HL-60 (cell line): Measurements from ENCODE around the gene RPUSD1.

Experiments used
- DNase-seq, 2 experiments: peaks; one replicate each; pipeline ENCODE4 v3.0.0-alpha.2; 2010 to 2020; ENCODE audit warnings: low read depth in 1 of 2, low spot score in 1 of 2
- H3K27ac ChIP-seq: fragments of 250-450 bp; sonication (Bioruptor Pico); replicated peaks from 2 replicates; pipeline ENCODE4 v1.5.1; 2020; ENCODE audit warnings: mild to moderate bottlenecking, moderate library complexity
- H3K27me3 ChIP-seq: fragments of 250-450 bp; sonication (Bioruptor Pico); 2 replicates; pipeline ENCODE4 v1.5.1; 2021; ENCODE audit warnings: mild to moderate bottlenecking, moderate library complexity; ENCODE audit not compliant: insufficient read depth, poor library complexity, severe bottlenecking
- H3K4me3 ChIP-seq: replicated peaks from 2 replicates; pipeline ENCODE4 v1.5.1; 2011; ENCODE audit warnings: mild to moderate bottlenecking, control low read depth, low read length; ENCODE audit not compliant: insufficient read depth
- CTCF ChIP-seq: IDR thresholded peaks from one replicate; pipeline ENCODE4 v1.5.1; 2011; ENCODE audit warnings: low read length, control low read depth, inconsistent platforms; ENCODE audit not compliant: insufficient read depth
- GABPA ChIP-seq: IDR thresholded peaks from 2 replicates; pipeline ENCODE4 v1.6.1; 2012; ENCODE audit warnings: low read depth
- POLR2AphosphoS5 ChIP-seq: IDR thresholded peaks from 2 replicates; pipeline ENCODE4 v1.6.1; 2012; ENCODE audit warnings: low read depth
- REST ChIP-seq: IDR thresholded peaks from 2 replicates; pipeline ENCODE4 v1.6.1; 2012; ENCODE audit warnings: low read depth; ENCODE audit not compliant: insufficient replicate concordance
- SPI1 ChIP-seq: IDR thresholded peaks from 2 replicates; pipeline ENCODE4 v1.6.1; 2012; ENCODE audit warnings: low read depth, mild to moderate bottlenecking, borderline replicate concordance

Gene RPUSD1

GRCh38 chr16:769934-770333 lies 18.2 kb downstream of the RPUSD1 start:
- Histone ChIP-seq H3K27me3 (no peaks in the 10 kb centered on the region), H3K4me3 (no peak overlapping the region), H3K27ac (no peak overlapping the region)
- no peak for DNase-seq
- no peak for TF ChIP-seq POLR2AphosphoS5
- no peak for TF ChIP-seq REST
- TF ChIP-seq SPI1, result no peak
- no peak for TF ChIP-seq GABPA
- no peak for TF ChIP-seq CTCF

GRCh38 chr16:769184-769784 lies 18.9 kb downstream of the RPUSD1 start:
- no peak for TF ChIP-seq CTCF
- TF ChIP-seq POLR2AphosphoS5, result no peak
- no peak for TF ChIP-seq SPI1
- H3K27me3 ChIP-seq, result no peaks in the 10 kb centered on the region
- no peak overlapping the region for H3K27ac ChIP-seq
- no peak overlapping the region for H3K4me3 ChIP-seq
- DNase-seq, result no peak

GRCh38 chr16:768428-768827 lies 19.8 kb downstream of the RPUSD1 start:
- no peak for DNase-seq

More at GRCh38 chr16:768428-768827, 19.8 kb downstream of the RPUSD1 start:
- Histone ChIP-seq H3K4me3 (no peak overlapping the region), H3K27me3 (no peaks in the 10 kb centered on the region), H3K27ac (no peak overlapping the region)
- no peak for TF ChIP-seq SPI1
- TF ChIP-seq CTCF, result no peak
- no peak for TF ChIP-seq GABPA
- TF ChIP-seq REST, result no peak
- no peak for TF ChIP-seq POLR2AphosphoS5
